Psoas muscle (tissue), 8 donors: ENCODE data around the gene DIAPH3. TPM values are rescaled to one million over a fixed set of nuclear protein-coding genes. Genes with fewer than 3 reads are reported as not detected.

ENCODE experiments used
- ATAC-seq, 4 donors: fragments of 200-7000 bp; cut with Tn5 transposase; one replicate each; pipeline ENCODE4 v1.9.1; 2020; ENCODE audit warnings: moderate library complexity in 3 of 4, mild to moderate bottlenecking in 2 of 4
- DNase-seq, 2 donors: peaks; one replicate each; pipeline ENCODE4 v3.0.0-alpha.2; 2020
- H3K27ac ChIP-seq: fragments of 200-600 bp; one replicate; pipeline ENCODE4 v1.8.0; 2022
- H3K27me3 ChIP-seq, 3 donors: fragments of 200-600 bp in 1 of 3; one replicate each; pipeline versions ENCODE4 v1.6.1 to v1.8.0; 2013 to 2022; ENCODE audit warnings: low read length in 2 of 3, mild to moderate bottlenecking in 2 of 3, moderate library complexity in 1 of 3; ENCODE audit not compliant: insufficient read depth in 3 of 3
- H3K36me3 ChIP-seq, 2 donors: fragments of 200-600 bp in 1 of 2; one replicate each; pipeline versions ENCODE4 v1.6.1 to v1.8.0; 2013 to 2022; ENCODE audit warnings: low read depth in 1 of 2, mild to moderate bottlenecking in 1 of 2, moderate library complexity in 1 of 2; ENCODE audit not compliant: insufficient read depth in 1 of 2
- H3K4me1 ChIP-seq: fragments of 200-600 bp; one replicate; pipeline ENCODE4 v1.8.0; 2022
- H3K4me3 ChIP-seq: fragments of 200-600 bp; one replicate; pipeline ENCODE4 v1.8.0; 2022; ENCODE audit warnings: mild to moderate bottlenecking
- H3K9me3 ChIP-seq: fragments of 200-600 bp; one replicate; pipeline ENCODE4 v1.8.0; 2022
- CTCF ChIP-seq: fragments of 200-600 bp; IDR thresholded peaks from one replicate; pipeline ENCODE4 v1.8.0; 2022; ENCODE audit warnings: antibody characterized with exemption
- WGBS, 3 donors: extraction: QIAGEN DNeasy Blood & Tissue Kit; methylation state at CpG; one replicate each; pipeline versions ENCODE4 v1.1.6 to v1.1.7; 2013; 5-methylcytosine and 5-hydroxymethylcytosine counted together
- intact Hi-C, 2 donors: fragments of 100-400 bp; cut with DNase I; formaldehyde crosslinking; loops; one replicate each; pipeline versions ENCODE4 v1.11.0 to v1.14.2; 2022
- polyA plus RNA-seq, 3 donors: library from polyadenylated mRNA; stranded (reverse); fragments of 200-250 nt; gene quantifications; one replicate each; pipeline ENCODE4 v1.2.3, GENCODE V29; 2013
- total RNA-seq, 4 donors: library from RNA; stranded (reverse); fragmentation: NEBNext Ultra II Directional in 2 of 4; extraction: Animal tissue kit (Norgen Biotek cat#: 25700) in 2 of 4; gene quantifications; one replicate each; pipeline versions ENCODE4 v1.2.1 to v1.2.4, GENCODE V29; 2021 to 2023
- donor health status: healthy with polysubstance abuse.
- donor health status: DM: no; HTN: no; CAD: no; lungs with moderate emphysema.
- donor health status: Bipolar disorder and iron deficiency.
- donor health status: healthy.
- donor health status: DM: yes; HTN: yes; CAD: no.
- donor health status: DM: no; HTN: no; CAD: no.
- donor health status: DM: no; HTN: no; CAD: no.
- donor health status: DM: yes; HTN: yes; CAD: no.

DIAPH3 gene
- total and polyA plus RNA-seq, 7 donors, result 0.03 to 0.10 (median 0.08) TPM; not detected in 4

GRCh38 chr13:60001889-60002288 is 161.8 kb downstream of the DIAPH3 start:
- intact Hi-C loops, result no loop called here
- 45 to 98% (median 90%) methylated on average over 2 of the region's 2 CpGs for WGBS, 3 donors

GRCh38 chr13:60000976-60001375 is 162.8 kb downstream of the DIAPH3 start:
- ATAC-seq (no peak), DNase-seq (no peak)
- Histone ChIP-seq H3K27ac (no peak overlapping the region), H3K4me1 (no peaks in the 10 kb centered on the region), H3K9me3 (no peaks in the 10 kb centered on the region), H3K4me3 (no peak overlapping the region), H3K27me3 (no peaks in the 10 kb centered on the region), H3K36me3 (no peaks in the 10 kb centered on the region)
- intact Hi-C loops, result no loop called here
- no peak for TF ChIP-seq CTCF

More at GRCh38 chr13:60001889-60002288, 161.8 kb downstream of the DIAPH3 start:
- Histone ChIP-seq H3K4me3 (no peak overlapping the region), H3K4me1 (no peaks in the 10 kb centered on the region), H3K36me3 (no peaks in the 10 kb centered on the region), H3K27ac (no peak overlapping the region), H3K27me3 (no peaks in the 10 kb centered on the region), H3K9me3 (no peaks in the 10 kb centered on the region)
- ATAC-seq (no peak), DNase-seq (no peak)
- no peak for TF ChIP-seq CTCF

GRCh38 chr13:60000081-60000480 is 163.6 kb downstream of the DIAPH3 start:
- no peaks in the 10 kb centered on the region for H3K9me3 ChIP-seq
- no peaks in the 10 kb centered on the region for H3K36me3 ChIP-seq
- intact Hi-C loops, result no loop called here
- H3K27me3 ChIP-seq, result no peaks in the 10 kb centered on the region
- H3K4me3 ChIP-seq, result no peak overlapping the region
- DNase-seq (no peak), ATAC-seq (no peak)
- no peak overlapping the region for H3K27ac ChIP-seq
- no peak for TF ChIP-seq CTCF
- H3K4me1 ChIP-seq, result no peaks in the 10 kb centered on the region

- intact Hi-C loops, result no loop called here
- Histone ChIP-seq H3K36me3 (no peaks in the 10 kb centered on the region), H3K4me3 (no peak overlapping the region), H3K9me3 (no peaks in the 10 kb centered on the region), H3K27me3 (no peaks in the 10 kb centered on the region), H3K4me1 (no peaks in the 10 kb centered on the region), H3K27ac (no peak overlapping the region)
- DNase-seq (no peak), ATAC-seq (no peak)
- no peak for TF ChIP-seq CTCF
- WGBS, 3 donors, result 86 to 93% (median 87%) methylated on average over 1 of the region's 1 CpG
These were observed 165.8 kb downstream of the DIAPH3 start for GRCh38 chr13:59997976-59998375.

GRCh38 chr13:59996461-59996980 is 167.2 kb downstream of the DIAPH3 start:
- no peaks in the 10 kb centered on the region for H3K4me1 ChIP-seq
- H3K27me3 ChIP-seq, result no peaks in the 10 kb centered on the region
- no peak for ATAC-seq
- H3K27ac ChIP-seq, result no peak overlapping the region
- 79 to 90% (median 89%) methylated on average over 6 of the region's 6 CpGs for WGBS, 3 donors
- intact Hi-C loops, result no loop called here
- H3K4me3 ChIP-seq, result no peak overlapping the region
- DNase-seq, result no peak
- H3K36me3 ChIP-seq, result no peaks in the 10 kb centered on the region
- TF ChIP-seq CTCF, result no peak
- H3K9me3 ChIP-seq, result no peaks in the 10 kb centered on the region
